HL-60 (cell line): ENCODE data around the gene OR51Q1.

ENCODE experiments used
- DNase-seq, 2 experiments: peaks; one replicate each; pipeline ENCODE4 v3.0.0-alpha.2; 2010 to 2020; ENCODE audit warnings: low read depth in 1 of 2, low spot score in 1 of 2
- H3K27ac ChIP-seq: fragments of 250-450 bp; sonication (Bioruptor Pico); replicated peaks from 2 replicates; pipeline ENCODE4 v1.5.1; 2020; ENCODE audit warnings: mild to moderate bottlenecking, moderate library complexity
- H3K27me3 ChIP-seq: fragments of 250-450 bp; sonication (Bioruptor Pico); 2 replicates; pipeline ENCODE4 v1.5.1; 2021; ENCODE audit warnings: mild to moderate bottlenecking, moderate library complexity; ENCODE audit not compliant: insufficient read depth, poor library complexity, severe bottlenecking
- H3K4me3 ChIP-seq: replicated peaks from 2 replicates; pipeline ENCODE4 v1.5.1; 2011; ENCODE audit warnings: mild to moderate bottlenecking, control low read depth, low read length; ENCODE audit not compliant: insufficient read depth
- GABPA ChIP-seq: IDR thresholded peaks from 2 replicates; pipeline ENCODE4 v1.6.1; 2012; ENCODE audit warnings: low read depth
- POLR2AphosphoS5 ChIP-seq: IDR thresholded peaks from 2 replicates; pipeline ENCODE4 v1.6.1; 2012; ENCODE audit warnings: low read depth
- SPI1 ChIP-seq: IDR thresholded peaks from 2 replicates; pipeline ENCODE4 v1.6.1; 2012; ENCODE audit warnings: low read depth, mild to moderate bottlenecking, borderline replicate concordance
- TF ChIP-seq, protein P1 (sequence below): IDR thresholded peaks from one replicate; pipeline ENCODE4 v1.5.1; 2011; ENCODE audit warnings: low read length, control low read depth, inconsistent platforms; ENCODE audit not compliant: insufficient read depth
- TF ChIP-seq, protein P2 (sequence below): IDR thresholded peaks from 2 replicates; pipeline ENCODE4 v1.6.1; 2012; ENCODE audit warnings: low read depth; ENCODE audit not compliant: insufficient replicate concordance

OR51Q1 gene

DNA sequence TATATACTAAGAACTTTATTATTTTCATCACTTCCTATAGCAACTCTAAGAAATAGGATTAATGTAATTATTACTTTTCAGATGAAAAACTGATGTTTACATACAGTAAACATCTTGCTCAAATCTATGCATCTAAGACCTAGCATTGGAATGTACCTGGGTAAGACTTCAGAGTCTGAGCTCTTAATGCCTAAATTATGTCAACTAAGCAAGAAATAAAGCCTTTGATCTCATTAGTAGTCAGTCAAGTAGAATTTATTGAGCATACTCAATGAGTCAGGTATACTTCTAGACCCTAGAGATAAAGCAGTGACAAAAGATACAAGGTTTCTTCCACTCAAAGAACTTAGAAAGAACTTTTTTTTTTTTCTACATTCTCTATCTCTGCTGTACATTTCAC, 16.7 kb upstream of the OR51Q1 start:
- H3K4me3 ChIP-seq, result no peak overlapping the region
- TF ChIP-seq, protein P1, sequence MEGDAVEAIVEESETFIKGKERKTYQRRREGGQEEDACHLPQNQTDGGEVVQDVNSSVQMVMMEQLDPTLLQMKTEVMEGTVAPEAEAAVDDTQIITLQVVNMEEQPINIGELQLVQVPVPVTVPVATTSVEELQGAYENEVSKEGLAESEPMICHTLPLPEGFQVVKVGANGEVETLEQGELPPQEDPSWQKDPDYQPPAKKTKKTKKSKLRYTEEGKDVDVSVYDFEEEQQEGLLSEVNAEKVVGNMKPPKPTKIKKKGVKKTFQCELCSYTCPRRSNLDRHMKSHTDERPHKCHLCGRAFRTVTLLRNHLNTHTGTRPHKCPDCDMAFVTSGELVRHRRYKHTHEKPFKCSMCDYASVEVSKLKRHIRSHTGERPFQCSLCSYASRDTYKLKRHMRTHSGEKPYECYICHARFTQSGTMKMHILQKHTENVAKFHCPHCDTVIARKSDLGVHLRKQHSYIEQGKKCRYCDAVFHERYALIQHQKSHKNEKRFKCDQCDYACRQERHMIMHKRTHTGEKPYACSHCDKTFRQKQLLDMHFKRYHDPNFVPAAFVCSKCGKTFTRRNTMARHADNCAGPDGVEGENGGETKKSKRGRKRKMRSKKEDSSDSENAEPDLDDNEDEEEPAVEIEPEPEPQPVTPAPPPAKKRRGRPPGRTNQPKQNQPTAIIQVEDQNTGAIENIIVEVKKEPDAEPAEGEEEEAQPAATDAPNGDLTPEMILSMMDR, result no peak
- TF ChIP-seq GABPA, result no peak
- TF ChIP-seq POLR2AphosphoS5, result no peak
- no peak for TF ChIP-seq SPI1
- TF ChIP-seq, protein P2, sequence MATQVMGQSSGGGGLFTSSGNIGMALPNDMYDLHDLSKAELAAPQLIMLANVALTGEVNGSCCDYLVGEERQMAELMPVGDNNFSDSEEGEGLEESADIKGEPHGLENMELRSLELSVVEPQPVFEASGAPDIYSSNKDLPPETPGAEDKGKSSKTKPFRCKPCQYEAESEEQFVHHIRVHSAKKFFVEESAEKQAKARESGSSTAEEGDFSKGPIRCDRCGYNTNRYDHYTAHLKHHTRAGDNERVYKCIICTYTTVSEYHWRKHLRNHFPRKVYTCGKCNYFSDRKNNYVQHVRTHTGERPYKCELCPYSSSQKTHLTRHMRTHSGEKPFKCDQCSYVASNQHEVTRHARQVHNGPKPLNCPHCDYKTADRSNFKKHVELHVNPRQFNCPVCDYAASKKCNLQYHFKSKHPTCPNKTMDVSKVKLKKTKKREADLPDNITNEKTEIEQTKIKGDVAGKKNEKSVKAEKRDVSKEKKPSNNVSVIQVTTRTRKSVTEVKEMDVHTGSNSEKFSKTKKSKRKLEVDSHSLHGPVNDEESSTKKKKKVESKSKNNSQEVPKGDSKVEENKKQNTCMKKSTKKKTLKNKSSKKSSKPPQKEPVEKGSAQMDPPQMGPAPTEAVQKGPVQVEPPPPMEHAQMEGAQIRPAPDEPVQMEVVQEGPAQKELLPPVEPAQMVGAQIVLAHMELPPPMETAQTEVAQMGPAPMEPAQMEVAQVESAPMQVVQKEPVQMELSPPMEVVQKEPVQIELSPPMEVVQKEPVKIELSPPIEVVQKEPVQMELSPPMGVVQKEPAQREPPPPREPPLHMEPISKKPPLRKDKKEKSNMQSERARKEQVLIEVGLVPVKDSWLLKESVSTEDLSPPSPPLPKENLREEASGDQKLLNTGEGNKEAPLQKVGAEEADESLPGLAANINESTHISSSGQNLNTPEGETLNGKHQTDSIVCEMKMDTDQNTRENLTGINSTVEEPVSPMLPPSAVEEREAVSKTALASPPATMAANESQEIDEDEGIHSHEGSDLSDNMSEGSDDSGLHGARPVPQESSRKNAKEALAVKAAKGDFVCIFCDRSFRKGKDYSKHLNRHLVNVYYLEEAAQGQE, result no peak
- H3K27me3 ChIP-seq, result no peaks in the 10 kb centered on the region
- no peak overlapping the region for H3K27ac ChIP-seq
- DNase-seq, result no peak

DNA sequence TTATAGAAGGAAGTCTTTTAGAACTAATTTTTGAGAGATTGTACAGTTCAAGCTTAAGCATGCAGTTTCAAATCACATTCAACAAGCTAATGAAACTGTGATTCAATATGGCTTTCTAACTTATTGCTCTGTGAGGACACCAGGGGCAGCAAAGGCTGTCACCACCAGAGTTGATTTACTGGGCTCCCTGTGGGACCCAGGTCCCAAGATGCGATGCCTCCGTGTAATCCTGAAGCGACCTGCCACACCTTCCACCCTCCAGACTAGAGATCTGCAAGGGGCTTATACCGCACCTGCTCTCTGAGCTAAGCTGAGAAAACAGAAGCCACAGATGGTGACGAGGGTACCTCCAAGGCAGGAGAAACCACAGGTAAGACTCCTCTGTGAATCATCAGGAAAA, 918 bp upstream of the OR51Q1 start:
- no peak overlapping the region for H3K27ac ChIP-seq
- TF ChIP-seq SPI1 (no peak), GABPA (no peak), POLR2AphosphoS5 (no peak)
- TF ChIP-seq, protein P1, result no peak
- TF ChIP-seq, protein P2, result no peak
- no peak overlapping the region for H3K4me3 ChIP-seq
- DNase-seq, result no peak
- no peaks in the 10 kb centered on the region for H3K27me3 ChIP-seq

DNA sequence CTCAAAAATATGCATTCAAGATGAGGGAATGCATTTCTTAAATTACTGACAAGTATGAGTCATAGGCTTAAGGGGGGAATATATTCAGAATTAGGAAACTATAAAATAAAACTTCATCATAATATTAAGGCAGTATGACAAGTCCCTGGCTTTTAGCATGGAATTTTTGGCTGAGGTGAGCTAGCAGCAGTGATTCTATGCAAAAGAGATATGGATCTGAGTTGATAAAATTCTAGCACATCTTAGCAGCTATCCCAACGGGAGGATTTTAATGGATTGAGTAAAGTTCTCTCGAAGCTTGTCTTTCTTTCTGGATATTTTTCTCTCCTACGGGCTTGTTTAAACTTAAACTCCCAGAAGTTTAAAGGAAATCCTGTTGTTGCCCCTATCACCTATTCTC, 1.2 kb downstream of the OR51Q1 start:
- Histone ChIP-seq H3K4me3 (no peak overlapping the region), H3K27ac (no peak overlapping the region), H3K27me3 (no peaks in the 10 kb centered on the region)
- no peak for DNase-seq
- TF ChIP-seq GABPA (no peak), SPI1 (no peak), POLR2AphosphoS5 (no peak)
- TF ChIP-seq, protein P2, result no peak
- TF ChIP-seq, protein P1, result no peak
